Activated effector memory CD4-positive, alpha-beta T cell treated with anti-CD3 and anti-CD28 coated beads, Interleukin-2, amount 50 U/mL, for 16 hours (primary cell): ENCODE results near the gene ZNF274.
"Not testable (repeated sequence)": the region's sequence is repeated elsewhere in the genome, so short reads cannot be mapped to it uniquely, and the experiment has no call there.

ENCODE experiments used
- DNase-seq: peaks from one replicate; pipeline ENCODE4 v3.0.0-alpha.2; 2020

The ZNF274 gene

DNA sequence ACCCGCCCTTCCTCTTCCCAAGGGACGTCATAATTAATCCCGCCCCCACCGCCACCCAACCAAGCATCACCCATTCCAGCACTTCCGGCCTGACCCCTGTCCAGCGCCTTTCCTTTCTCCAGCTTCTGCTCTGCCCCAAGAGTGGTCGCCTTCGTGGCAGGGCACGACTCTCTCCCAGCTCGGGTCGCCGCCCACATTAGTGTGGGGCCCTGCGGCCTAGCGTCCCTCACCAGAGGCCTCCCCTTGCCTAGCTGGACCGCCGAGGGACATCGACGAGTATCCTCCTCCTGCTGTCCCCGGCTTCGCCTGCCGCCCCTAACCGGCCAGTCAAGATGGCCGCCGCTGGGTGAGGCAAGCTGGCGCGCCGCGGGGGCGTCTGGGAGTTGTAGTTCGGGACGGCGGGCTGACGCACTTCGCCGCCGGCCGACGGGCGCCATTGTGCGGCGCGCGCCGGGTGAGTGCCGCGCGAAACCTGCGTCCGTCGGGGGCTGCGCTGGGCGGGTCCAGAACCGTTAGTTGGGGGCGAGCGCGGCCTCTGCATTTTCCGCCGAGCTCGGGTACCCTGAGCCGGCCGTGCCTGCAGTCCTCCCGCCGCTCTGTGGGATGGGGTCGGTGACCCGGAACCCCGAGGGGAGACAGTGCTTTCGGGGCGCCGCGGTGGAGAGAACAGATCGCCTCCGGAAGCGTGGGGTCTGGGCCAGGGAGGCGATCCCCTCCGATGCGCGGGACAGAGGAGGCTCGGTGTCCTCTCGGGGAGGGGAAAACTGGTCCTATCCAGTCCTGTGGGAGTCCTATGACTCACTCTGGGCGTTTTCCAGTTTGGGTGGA is at the start of gene ZNF274:
Gene ZNF274 (plus strand): TSS at position 73 of the 828 bp plus-strand sequence. CDS start 905 bp downstream, outside the sequence.
- DNase-seq = peak; percentile 97

DNA sequence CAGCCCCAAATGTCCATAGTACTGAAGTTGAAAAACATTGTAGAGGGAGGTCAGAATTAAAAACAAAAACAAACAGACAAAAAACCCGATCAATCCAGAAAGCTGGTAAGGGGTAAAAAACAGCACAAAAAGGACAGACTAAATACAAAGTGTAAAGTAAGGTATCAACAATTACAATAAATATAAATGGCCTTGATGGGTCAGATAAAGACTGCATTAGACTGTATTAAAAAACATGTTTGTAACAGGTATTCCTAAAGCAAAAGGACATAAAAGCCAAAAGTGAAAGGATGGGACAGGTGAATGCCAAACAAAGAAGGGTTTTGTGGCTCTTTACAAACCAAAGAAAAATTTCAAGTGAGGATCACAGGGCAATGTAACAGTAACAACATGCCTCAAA is 48.6 kb upstream of the ZNF274 start:
- DNase-seq = no peak

- DNase-seq = no peak
Measured at GRCh38 chr19:58145849-58146248, 37.0 kb upstream of the ZNF274 start.

DNA sequence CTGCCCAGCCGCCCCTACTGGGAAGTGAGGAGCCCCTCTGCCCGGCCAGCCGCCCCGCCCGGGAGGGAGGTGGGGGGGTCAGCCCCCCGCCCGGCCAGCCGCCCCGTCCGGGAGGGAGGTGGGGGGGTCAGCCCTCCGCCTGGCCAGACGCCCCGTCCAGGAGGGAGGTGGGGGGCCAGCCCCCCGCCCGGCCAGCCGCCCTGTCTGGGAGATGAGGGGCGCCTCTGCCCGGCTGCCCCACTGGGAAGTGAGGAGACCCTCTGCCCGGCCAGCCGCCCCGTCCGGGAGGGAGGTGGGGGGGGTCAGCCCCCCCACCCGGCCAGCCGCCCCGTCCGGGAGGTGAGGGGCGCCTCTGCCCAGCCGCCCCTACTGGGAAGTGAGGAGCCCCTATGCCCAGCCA is 35.4 kb upstream of the ZNF274 start:
- DNase-seq = not testable (repeated sequence)

- DNase-seq = peak; percentile 98
Measured at GRCh38 chr19:58150328-58150921, 32.4 kb upstream of the ZNF274 start, which contains the start of gene ZNF329. ZNF329 (minus strand) TSS chr19:58150789; CDS start chr19:58129503, 21,286 bp downstream.

GRCh38 chr19:58153386-58153785 is 29.5 kb upstream of the ZNF274 start:
- no peak for DNase-seq

GRCh38 chr19:58154287-58154678 is 28.6 kb upstream of the ZNF274 start:
- no peak for DNase-seq

- peak; percentile 100 for DNase-seq
Measured at GRCh38 chr19:58154679-58155648, 27.9 kb upstream of the ZNF274 start.

GRCh38 chr19:58157045-58157728 is 25.7 kb upstream of the ZNF274 start:
- DNase-seq = no peak

DNA sequence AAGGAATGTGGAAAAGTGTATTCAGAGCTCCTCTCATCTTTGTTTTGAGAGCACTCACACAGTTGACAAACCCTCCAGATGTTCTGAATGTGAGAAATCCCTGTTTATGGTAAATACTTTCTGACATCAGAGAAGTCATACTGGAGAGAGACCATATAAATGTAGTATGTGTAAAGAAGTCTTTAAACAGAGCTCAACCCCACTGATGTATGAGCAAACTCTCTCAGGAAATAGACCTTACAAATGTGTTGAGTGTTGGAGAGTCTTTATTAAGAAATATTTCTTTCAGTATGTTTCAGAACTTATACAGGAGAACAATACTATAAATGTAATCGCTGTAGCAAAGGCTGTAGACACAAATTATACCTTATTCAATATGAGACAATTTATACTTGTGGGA is 16.6 kb upstream of the ZNF274 start:
- DNase-seq = no peak

- DNase-seq = no peak
Measured at GRCh38 chr19:58166708-58167280, 16.1 kb upstream of the ZNF274 start.

DNA sequence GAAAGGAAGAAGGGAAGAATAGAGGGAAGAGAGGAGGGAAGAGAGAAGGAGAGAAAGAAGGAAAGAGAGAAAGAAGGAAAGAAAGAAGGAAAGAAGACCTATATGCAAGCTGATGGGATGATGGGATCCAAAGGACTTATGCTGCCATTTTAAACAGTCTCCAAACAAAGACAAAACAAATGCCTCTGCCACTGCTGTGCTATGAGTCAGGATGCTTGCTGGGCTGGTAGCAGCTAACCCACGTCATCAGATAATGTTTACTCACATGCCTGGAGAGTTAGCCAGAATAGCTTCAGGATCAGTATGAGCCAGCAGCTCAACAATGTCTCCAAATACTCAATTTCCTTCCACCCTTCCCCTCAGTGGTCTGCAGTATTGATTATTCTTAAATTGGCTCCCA is 12.0 kb upstream of the ZNF274 start:
- no peak for DNase-seq

GRCh38 chr19:58181902-58182576 is 822 bp upstream of the ZNF274 start:
- DNase-seq = peak; percentile 85

GRCh38 chr19:58182577-58182988 is 278 bp upstream of the ZNF274 start:
- DNase-seq = peak; percentile 93

- DNase-seq = no peak
Measured at GRCh38 chr19:58183817-58184215, 955 bp downstream of the ZNF274 start.

DNA sequence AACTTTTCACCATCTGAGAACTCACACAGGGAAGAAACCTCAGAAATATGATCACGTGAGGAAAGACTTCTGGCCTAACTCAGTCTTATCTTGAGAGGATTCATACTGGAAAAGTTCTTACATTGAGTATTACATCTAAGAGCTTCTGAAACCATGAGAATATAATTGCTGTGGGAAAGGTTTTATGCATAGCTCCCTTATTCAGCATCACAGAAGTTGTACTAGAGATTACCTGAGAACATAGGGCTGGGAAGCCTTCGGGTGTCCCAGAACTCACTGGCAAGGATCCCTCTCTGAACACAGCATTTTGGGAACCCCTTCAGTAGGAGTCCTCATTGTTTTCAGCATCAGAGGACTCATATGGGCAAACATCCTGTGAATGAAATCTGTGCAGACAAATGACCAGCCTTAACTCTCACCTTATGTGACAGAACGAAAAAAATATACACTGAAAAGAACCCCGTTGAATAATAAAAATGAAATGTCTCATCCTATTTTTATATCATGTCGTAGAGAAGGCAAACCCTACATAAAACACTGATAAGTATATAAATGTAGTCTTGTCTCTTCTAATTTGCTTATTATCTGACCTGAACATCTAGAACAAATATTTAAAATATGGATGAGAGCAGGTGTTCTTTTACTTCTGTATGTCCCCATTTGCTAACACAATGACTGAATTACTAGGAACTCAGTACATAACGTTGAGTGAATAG is 14.2 kb downstream of the ZNF274 start:
- DNase-seq = no peak

DNA sequence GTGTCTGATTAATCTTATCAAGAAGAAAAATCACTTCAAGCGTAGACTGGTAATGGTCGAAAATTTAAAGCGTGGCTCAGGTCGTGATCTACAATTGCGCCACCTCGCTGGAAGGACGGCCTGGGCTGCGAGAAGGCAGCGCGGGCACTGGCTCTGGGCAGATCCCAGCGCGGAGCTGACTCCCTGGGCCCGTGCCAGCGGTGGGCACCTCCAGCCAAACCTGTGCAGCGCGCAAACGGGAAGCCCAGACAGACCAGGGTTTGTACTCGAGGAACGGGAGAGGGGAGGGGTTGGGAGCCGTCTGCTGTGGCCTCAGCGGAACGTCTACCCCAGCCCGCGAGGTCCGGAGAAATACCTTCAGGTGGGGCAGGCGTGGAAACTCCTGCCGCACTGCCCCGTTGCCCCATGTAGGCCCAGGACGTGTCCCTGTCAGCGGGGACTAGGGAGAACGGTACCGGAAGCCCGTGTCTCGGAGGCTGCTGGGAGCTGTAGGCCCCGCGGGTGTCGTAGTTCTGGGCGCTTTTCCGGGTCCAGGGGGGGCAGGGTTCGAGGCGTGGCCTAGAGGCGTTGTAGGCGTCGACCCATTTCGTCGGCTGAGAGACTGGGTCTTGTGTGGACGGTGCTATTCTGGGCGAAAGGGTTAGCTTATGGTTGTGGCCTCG is 21.1 kb downstream of the ZNF274 start:
- DNase-seq = no peak

GRCh38 chr19:58204566-58204965 is 21.7 kb downstream of the ZNF274 start:
- DNase-seq = no peak

DNA sequence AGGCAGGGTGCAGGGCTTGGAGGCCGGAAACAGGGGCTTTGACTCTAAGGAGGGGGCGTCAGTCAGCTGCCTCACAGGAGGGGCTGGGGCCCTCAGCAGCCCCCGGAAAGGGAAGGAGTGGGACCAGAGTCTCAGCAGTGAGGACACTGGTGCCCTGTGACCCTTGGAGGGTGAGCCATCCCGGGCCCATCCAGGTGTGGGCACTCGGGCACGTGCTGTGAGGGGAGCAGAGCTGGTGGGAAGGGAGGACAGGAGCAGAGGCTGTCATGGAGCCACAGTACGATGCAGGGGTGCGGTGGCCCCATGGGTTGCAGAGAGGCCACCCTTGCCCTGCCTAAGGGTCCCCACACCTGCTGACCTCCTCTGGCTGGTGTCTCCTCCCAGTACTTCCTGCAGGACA is 26.7 kb downstream of the ZNF274 start:
- DNase-seq = no peak
